Activated B cell treated with CpG ODN at 0.5 μM for 24 hours (primary cell): ENCODE measurements around the gene SYT13. TPM values are rescaled to one million over a fixed set of nuclear protein-coding genes. Genes with fewer than 3 reads are reported as not detected.

Experiments used
- ATAC-seq: fragments of 200-7000 bp; cut with Tn5 transposase; one replicate; pipeline ENCODE4 v1.10.0; 2021; ENCODE audit warnings: low read depth, mild to moderate bottlenecking, moderate library complexity
- CTCF ChIA-PET: fragments of 350-600 bp; sonication (Branson Sonifier 250); formaldehyde crosslinking; loops from one replicate; lab custom pipeline; 2021; ENCODE audit warnings: antibody characterized with exemption; lab: Charles Lee
- POLR2A ChIA-PET: fragments of 350-600 bp; sonication (Branson Sonifier 250); formaldehyde crosslinking; loops from one replicate; lab custom pipeline; 2021; ENCODE audit warnings: antibody characterized with exemption; lab: Charles Lee
- DNase-seq: peaks from one replicate; pipeline ENCODE4 v3.0.0; 2022
- H3K27ac Mint-ChIP-seq: one replicate; pipeline ENCODE4 v1.8.0; 2020; ENCODE audit warnings: mixed read lengths
- H3K27me3 Mint-ChIP-seq: one replicate; pipeline ENCODE4 v1.8.0; 2021; ENCODE audit warnings: mixed read lengths
- H3K36me3 Mint-ChIP-seq: one replicate; pipeline ENCODE4 v1.8.0; 2021; ENCODE audit warnings: low read depth, mixed read lengths
- H3K4me1 Mint-ChIP-seq: one replicate; pipeline ENCODE4 v1.8.0; 2021; ENCODE audit warnings: mixed read lengths
- H3K4me3 Mint-ChIP-seq: one replicate; pipeline ENCODE4 v1.8.0; 2020; ENCODE audit warnings: mild to moderate bottlenecking, mixed read lengths
- H3K9me3 Mint-ChIP-seq: one replicate; pipeline ENCODE4 v1.8.0; 2020; ENCODE audit warnings: mixed read lengths
- intact Hi-C: fragments of 100-400 bp; cut with micrococcal nuclease; formaldehyde crosslinking; loops from one replicate; pipeline ENCODE4 v1.15.1; 2024
- total RNA-seq: library from RNA; stranded (reverse); gene quantifications from 2 replicates; pipeline ENCODE4 v1.2.3, GENCODE V29; 2022
- TF ChIP-seq, protein P1 (sequence below): fragments of 200-600 bp; IDR thresholded peaks from one replicate; pipeline ENCODE4 v1.8.0; 2022; ENCODE audit warnings: antibody characterized with exemption, mild to moderate bottlenecking

Gene SYT13
- total RNA-seq, 1 donor from 2014 or later = not detected

- H3K4me3 Mint-ChIP-seq = no peak overlapping the region
- CTCF ChIA-PET = no interaction called here
- H3K9me3 Mint-ChIP-seq = no peaks in the 10 kb centered on the region
- peaks cover 60% of the 10 kb centered on the region for H3K36me3 Mint-ChIP-seq
- ATAC-seq = no peak
- H3K27me3 Mint-ChIP-seq = no peaks in the 10 kb centered on the region
- no peaks in the 10 kb centered on the region for H3K4me1 Mint-ChIP-seq
- H3K27ac Mint-ChIP-seq = no peak overlapping the region
- POLR2A ChIA-PET = no interaction called here
- TF ChIP-seq, protein P1, sequence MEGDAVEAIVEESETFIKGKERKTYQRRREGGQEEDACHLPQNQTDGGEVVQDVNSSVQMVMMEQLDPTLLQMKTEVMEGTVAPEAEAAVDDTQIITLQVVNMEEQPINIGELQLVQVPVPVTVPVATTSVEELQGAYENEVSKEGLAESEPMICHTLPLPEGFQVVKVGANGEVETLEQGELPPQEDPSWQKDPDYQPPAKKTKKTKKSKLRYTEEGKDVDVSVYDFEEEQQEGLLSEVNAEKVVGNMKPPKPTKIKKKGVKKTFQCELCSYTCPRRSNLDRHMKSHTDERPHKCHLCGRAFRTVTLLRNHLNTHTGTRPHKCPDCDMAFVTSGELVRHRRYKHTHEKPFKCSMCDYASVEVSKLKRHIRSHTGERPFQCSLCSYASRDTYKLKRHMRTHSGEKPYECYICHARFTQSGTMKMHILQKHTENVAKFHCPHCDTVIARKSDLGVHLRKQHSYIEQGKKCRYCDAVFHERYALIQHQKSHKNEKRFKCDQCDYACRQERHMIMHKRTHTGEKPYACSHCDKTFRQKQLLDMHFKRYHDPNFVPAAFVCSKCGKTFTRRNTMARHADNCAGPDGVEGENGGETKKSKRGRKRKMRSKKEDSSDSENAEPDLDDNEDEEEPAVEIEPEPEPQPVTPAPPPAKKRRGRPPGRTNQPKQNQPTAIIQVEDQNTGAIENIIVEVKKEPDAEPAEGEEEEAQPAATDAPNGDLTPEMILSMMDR = no peak
- intact Hi-C loops = no loop called here
- no peak for DNase-seq
These were observed 59.9 kb downstream of the SYT13 start for GRCh38 chr11:45225961-45226871.

- Mint-ChIP-seq H3K27ac (no peak overlapping the region), H3K4me1 (no peaks in the 10 kb centered on the region), H3K27me3 (no peaks in the 10 kb centered on the region), H3K9me3 (no peaks in the 10 kb centered on the region), H3K4me3 (no peak overlapping the region), H3K36me3 (peaks cover 68% of the 10 kb centered on the region)
- ATAC-seq (no peak), DNase-seq (no peak)
- ChIA-PET POLR2A (no interaction called here), CTCF (no interaction called here)
- intact Hi-C loops = no loop called here
- TF ChIP-seq, protein P1 = no peak
These were observed 60.9 kb downstream of the SYT13 start for GRCh38 chr11:45225277-45225676.

DNA sequence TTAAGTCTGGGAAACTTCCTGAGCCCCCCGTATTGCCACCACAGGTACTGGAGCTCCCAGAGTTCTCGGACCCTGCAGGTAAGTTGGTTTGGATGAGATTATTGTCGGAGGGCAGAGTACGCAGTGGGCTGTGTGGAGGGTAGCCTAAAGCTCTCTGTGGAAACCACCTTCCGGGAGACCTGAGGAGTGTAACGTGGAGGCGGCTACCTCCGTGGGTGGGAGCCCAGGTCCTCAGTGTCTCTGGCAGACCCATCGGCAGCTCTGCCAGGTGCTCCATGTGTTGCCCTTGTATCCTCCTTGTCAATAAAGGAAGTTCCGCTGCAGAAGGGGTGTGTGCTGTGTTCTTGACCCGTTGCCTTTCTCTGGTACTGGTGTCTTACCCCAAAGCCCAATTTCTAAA is 61.4 kb downstream of the SYT13 start:
- Mint-ChIP-seq H3K36me3 (peaks cover 73% of the 10 kb centered on the region), H3K4me1 (no peaks in the 10 kb centered on the region)
- no peak for DNase-seq

GRCh38 chr11:45223496-45223895 is 62.6 kb downstream of the SYT13 start:
- no peaks in the 10 kb centered on the region for H3K4me1 Mint-ChIP-seq
- no peaks in the 10 kb centered on the region for H3K27me3 Mint-ChIP-seq
- TF ChIP-seq, protein P1 = no peak
- H3K4me3 Mint-ChIP-seq = no peak overlapping the region
- no peak for DNase-seq
- intact Hi-C loops = no loop called here
- no peaks in the 10 kb centered on the region for H3K9me3 Mint-ChIP-seq
- ChIA-PET CTCF (no interaction called here), POLR2A (no interaction called here)
- peaks cover 78% of the 10 kb centered on the region for H3K36me3 Mint-ChIP-seq
- no peak for ATAC-seq
- no peak overlapping the region for H3K27ac Mint-ChIP-seq

More for the DNA sequence above, 61.4 kb downstream of the SYT13 start:
- Mint-ChIP-seq H3K27ac (no peak overlapping the region), H3K27me3 (no peaks in the 10 kb centered on the region), H3K4me3 (no peak overlapping the region), H3K9me3 (no peaks in the 10 kb centered on the region)
- ChIA-PET POLR2A (no interaction called here), CTCF (interaction anchor here (1.2 kb wide), 1 partner anchor 9 kb away, joined by 4 read pairs; no protein-coding TSS in a partner anchor)
- intact Hi-C loops = no loop called here
- ATAC-seq = no peak
- TF ChIP-seq, protein P1 = no peak

- ChIA-PET CTCF (no interaction called here), POLR2A (no interaction called here)
- no peaks in the 10 kb centered on the region for H3K4me1 Mint-ChIP-seq
- no peak overlapping the region for H3K27ac Mint-ChIP-seq
- H3K36me3 Mint-ChIP-seq = peaks cover 50% of the 10 kb centered on the region
- no peaks in the 10 kb centered on the region for H3K27me3 Mint-ChIP-seq
- no peaks in the 10 kb centered on the region for H3K9me3 Mint-ChIP-seq
- no peak overlapping the region for H3K4me3 Mint-ChIP-seq
- intact Hi-C loops = no loop called here
- ATAC-seq (no peak), DNase-seq (no peak)
- TF ChIP-seq, protein P1 = no peak
These were observed 66.7 kb downstream of the SYT13 start for GRCh38 chr11:45219411-45219810.
